ENCODE results near the gene NIBAN1. TPM values are rescaled to one million over a fixed set of nuclear protein-coding genes. Genes with fewer than 3 reads are reported as not detected.

The NIBAN1 gene
- total and polyA plus RNA-seq, 2 of the 8 experiments (the other 6 are each of a cell fraction or from before 2014, with no cell fraction given): 5.7 to 15.2 TPM

DNA sequence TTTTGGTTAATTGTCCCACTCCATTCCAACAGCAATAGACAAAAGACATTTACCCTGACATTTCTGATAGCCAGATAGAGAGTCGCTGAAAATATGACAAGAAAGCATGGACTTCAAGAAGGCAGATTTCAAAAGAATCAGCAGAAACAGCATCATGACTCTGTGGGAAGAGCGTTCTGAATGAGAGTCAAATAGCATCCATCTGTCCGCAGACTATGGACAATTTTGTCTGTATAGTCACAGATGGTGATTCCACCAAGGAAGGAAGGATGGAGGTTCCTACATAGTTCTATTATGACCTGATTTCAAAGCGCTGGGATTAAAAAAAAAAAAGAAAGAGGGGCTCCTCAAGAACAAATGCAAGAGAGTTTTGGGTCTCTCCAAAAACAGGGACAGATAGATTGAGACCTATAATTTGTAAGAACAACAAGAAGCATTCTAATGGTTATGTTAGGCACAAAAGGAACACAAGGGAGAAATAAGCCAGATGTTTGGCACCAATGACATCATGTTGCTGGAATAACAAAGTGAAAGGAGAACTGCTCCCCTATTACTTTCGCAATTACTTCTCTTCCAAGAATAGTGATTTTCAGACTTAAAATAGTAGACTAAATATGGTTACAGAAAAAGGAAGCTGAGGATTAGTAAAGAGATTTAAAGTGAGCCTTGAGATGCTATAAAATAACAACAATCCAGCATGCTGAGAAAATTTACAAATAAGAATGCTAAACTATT is 28.5 kb downstream of the NIBAN1 start (continued):
- no peak for TF ChIP-seq RNF2 (IDR thresholded peaks at IDR 0.05; ENCODE audit: borderline replicate concordance, low read depth, low read length, missing control alignments, poor library complexity, severe bottlenecking)
- no peak for TF ChIP-seq EP300 (IDR thresholded peaks at IDR 0.05; ENCODE audit: borderline replicate concordance in 1 of 2, low read depth in 2 of 2, low read length in 2 of 2)
- TF ChIP-seq GTF2F1 (IDR thresholded peaks at IDR 0.05; ENCODE audit: borderline replicate concordance, low read depth, low read length): no peak
